Mesenchymal stem cell (in vitro differentiated cells and primary cell): ENCODE measurements around the gene ALDH16A1.
A peak's percentile ranks its signal among the peaks of the same experiment; 100 is the strongest.

Experiments used
- DNase-seq: peaks from one replicate; pipeline ENCODE4 v3.0.0-alpha.2; 2013
- H2AFZ ChIP-seq: one replicate; pipeline ENCODE4 v1.6.1; 2013; ENCODE audit warnings: low read depth, mild to moderate bottlenecking, control low read depth, inconsistent platforms, low read length, moderate library complexity
- H2AK5ac ChIP-seq: 2 replicates; pipeline ENCODE4 v1.6.1; 2013; ENCODE audit warnings: low read length, moderate library complexity, mild to moderate bottlenecking, inconsistent platforms; ENCODE audit not compliant: severe bottlenecking
- H2BK120ac ChIP-seq: one replicate; pipeline ENCODE4 v1.6.1; 2013; ENCODE audit warnings: low read depth, mild to moderate bottlenecking, inconsistent platforms, low read length, moderate library complexity
- H2BK12ac ChIP-seq, 2 experiments: one replicate each; pipeline ENCODE4 v1.6.1; 2013; ENCODE audit warnings: inconsistent platforms in 2 of 2, low read length in 2 of 2, mild to moderate bottlenecking in 2 of 2, moderate library complexity in 2 of 2, control low read depth in 1 of 2
- H2BK15ac ChIP-seq: one replicate; pipeline ENCODE4 v1.6.1; 2013; ENCODE audit warnings: mild to moderate bottlenecking, low read depth, inconsistent platforms; ENCODE audit not compliant: poor library complexity, severe bottlenecking
- H2BK5ac ChIP-seq: 2 replicates; pipeline ENCODE4 v1.6.1; 2013; ENCODE audit warnings: low read depth, mild to moderate bottlenecking, low read length, control low read depth, inconsistent platforms; ENCODE audit not compliant: poor library complexity, severe bottlenecking
- H3K14ac ChIP-seq, 2 experiments: one replicate each; pipeline ENCODE4 v1.6.1; 2013; ENCODE audit warnings: inconsistent platforms in 2 of 2, low read length in 2 of 2, control low read depth in 1 of 2, mild to moderate bottlenecking in 1 of 2, moderate library complexity in 1 of 2
- H3K18ac ChIP-seq, 2 experiments: one replicate each; pipeline ENCODE4 v1.6.1; 2013; ENCODE audit warnings: inconsistent platforms in 2 of 2, low read length in 2 of 2, control low read depth in 1 of 2, low read depth in 1 of 2, mild to moderate bottlenecking in 1 of 2
- H3K23ac ChIP-seq, 2 experiments: one replicate each; pipeline ENCODE4 v1.6.1; 2013; ENCODE audit warnings: inconsistent platforms in 2 of 2, low read length in 2 of 2, mild to moderate bottlenecking in 2 of 2, moderate library complexity in 2 of 2, control low read depth in 1 of 2
- H3K27ac ChIP-seq: 2 replicates; pipeline ENCODE4 v1.5.1; 2013; ENCODE audit warnings: mild to moderate bottlenecking, moderate library complexity, low read length, control low read depth, inconsistent platforms; ENCODE audit not compliant: poor library complexity, severe bottlenecking
- H3K27me3 ChIP-seq, 2 experiments: 2 replicates each; pipeline versions ENCODE4 v1.6.1 to v1.7.0; 2013; ENCODE audit warnings: low read length in 2 of 2, mild to moderate bottlenecking in 2 of 2, moderate library complexity in 2 of 2, control low read depth in 1 of 2, inconsistent platforms in 1 of 2; ENCODE audit not compliant: control insufficient read depth in 1 of 2, insufficient read depth in 1 of 2
- H3K36me3 ChIP-seq, 2 experiments: 2 replicates each; pipeline versions ENCODE4 v1.6.1 to v1.7.0; 2013; ENCODE audit warnings: low read length in 2 of 2, control low read depth in 1 of 2, inconsistent platforms in 1 of 2, low read depth in 1 of 2, mild to moderate bottlenecking in 1 of 2; ENCODE audit not compliant: insufficient read depth in 2 of 2, control insufficient read depth in 1 of 2
- H3K4ac ChIP-seq, 2 experiments: one replicate each; pipeline ENCODE4 v1.6.1; 2013; ENCODE audit warnings: inconsistent platforms in 2 of 2, low read length in 2 of 2, mild to moderate bottlenecking in 2 of 2, moderate library complexity in 2 of 2, control low read depth in 1 of 2, low read depth in 1 of 2
- H3K4me1 ChIP-seq: 2 replicates; pipeline ENCODE4 v1.6.1; 2013; ENCODE audit warnings: low read depth, low read length, control low read depth; ENCODE audit not compliant: control insufficient read depth, insufficient read depth
- H3K4me2 ChIP-seq: 2 replicates; pipeline ENCODE4 v1.6.1; 2013; ENCODE audit warnings: low read length, mild to moderate bottlenecking, inconsistent platforms; ENCODE audit not compliant: poor library complexity, severe bottlenecking
- H3K4me3 ChIP-seq, 2 experiments: 2 replicates each; pipeline versions ENCODE4 v1.5.1 to v1.7.0; 2013; ENCODE audit warnings: low read length in 2 of 2, mild to moderate bottlenecking in 2 of 2, control low read depth in 1 of 2, low read depth in 1 of 2; ENCODE audit not compliant: insufficient read depth in 1 of 2
- H3K79me1 ChIP-seq: replicated peaks from 2 replicates; pipeline ENCODE4 v1.6.1; 2013; ENCODE audit warnings: mild to moderate bottlenecking, control low read depth, low read length, inconsistent platforms; ENCODE audit not compliant: poor library complexity, severe bottlenecking
- H3K9ac ChIP-seq: 2 replicates; pipeline ENCODE4 v1.7.0; 2013; ENCODE audit warnings: mild to moderate bottlenecking, low read length, moderate library complexity
- H3K9me3 ChIP-seq: 2 replicates; pipeline ENCODE4 v1.7.0; 2013; ENCODE audit warnings: mild to moderate bottlenecking, low read length; ENCODE audit not compliant: control insufficient read depth
- H4K8ac ChIP-seq: one replicate; pipeline ENCODE4 v1.6.1; 2013; ENCODE audit warnings: inconsistent platforms, mild to moderate bottlenecking, low read length, moderate library complexity
- H4K91ac ChIP-seq: one replicate; pipeline ENCODE4 v1.6.1; 2013; ENCODE audit warnings: mild to moderate bottlenecking, low read length, inconsistent platforms
- WGBS: methylation state at CpG from one replicate; pipeline ENCODE4 v1.1.7; 2013; ENCODE audit warnings: mixed read lengths; 5-methylcytosine and 5-hydroxymethylcytosine counted together

The ALDH16A1 gene

GRCh38 chr19:49453757-49454240 is 774 bp downstream of the ALDH16A1 start:
- no peak overlapping the region for H3K14ac ChIP-seq
- H3K4me1 ChIP-seq, result peaks cover 9% of the 10 kb centered on the region
- H3K27ac ChIP-seq, result peak overlapping the region; percentile 95
- H2AK5ac ChIP-seq, result peak overlapping the region; percentile 54
- H2BK15ac ChIP-seq, result no peak overlapping the region
- peak overlapping the region; percentile 95 for H4K8ac ChIP-seq
- H3K27me3 ChIP-seq, result no peaks in the 10 kb centered on the region
- WGBS, result 60% methylated on average over 7 of the region's 10 CpGs
- no peaks in the 10 kb centered on the region for H3K9me3 ChIP-seq
- H4K91ac ChIP-seq, result no peak overlapping the region
- H2BK12ac ChIP-seq, result no peak overlapping the region
- DNase-seq, result no peak
- peak overlapping the region; percentile 98 for H3K9ac ChIP-seq
- H3K4me3 ChIP-seq, result peak overlapping the region; percentile 58 to 90
- H3K36me3 ChIP-seq, result peaks cover 6 to 13% of the 10 kb centered on the region in 2 experiments
- peak overlapping the region; percentile 67 for H3K4me2 ChIP-seq
- peak overlapping the region; percentile 85 to 90 for H3K4ac ChIP-seq
- H2BK5ac ChIP-seq, result peak overlapping the region; percentile 74
- no peak overlapping the region for H2AFZ ChIP-seq
- no peak overlapping the region for H3K23ac ChIP-seq
- H3K18ac ChIP-seq, result peak overlapping the region in 1 of 2 experiments; percentile 76
- no peak overlapping the region for H2BK120ac ChIP-seq
- peaks cover 32% of the 10 kb centered on the region for H3K79me1 ChIP-seq

- Histone ChIP-seq H2BK120ac (no peak overlapping the region), H3K4me3 (no peak overlapping the region), H3K4me2 (no peak overlapping the region), H3K27ac (no peak overlapping the region), H3K14ac (no peak overlapping the region), H3K4ac (no peak overlapping the region), H3K18ac (no peak overlapping the region), H4K91ac (no peak overlapping the region), H3K27me3 (no peaks in the 10 kb centered on the region), H4K8ac (no peak overlapping the region), H3K79me1 (peaks cover 24% of the 10 kb centered on the region), H3K23ac (no peak overlapping the region), H2BK5ac (no peak overlapping the region), H3K9ac (peak overlapping the region; percentile 79), H3K4me1 (peaks cover 6% of the 10 kb centered on the region), H2AK5ac (no peak overlapping the region), H3K36me3 (peaks cover 3 to 11% of the 10 kb centered on the region in 2 experiments), H2BK15ac (no peak overlapping the region), H3K9me3 (no peaks in the 10 kb centered on the region), H2BK12ac (no peak overlapping the region), H2AFZ (no peak overlapping the region)
- DNase-seq, result no peak
- WGBS, result 96% methylated on average over 5 of the region's 5 CpGs
These were observed 2.7 kb downstream of the ALDH16A1 start for GRCh38 chr19:49455773-49456172.

GRCh38 chr19:49456326-49456725 is 3.3 kb downstream of the ALDH16A1 start:
- H2BK12ac ChIP-seq, result no peak overlapping the region
- no peaks in the 10 kb centered on the region for H3K9me3 ChIP-seq
- no peak overlapping the region for H2AFZ ChIP-seq
- peaks cover 3 to 12% of the 10 kb centered on the region in 2 experiments for H3K36me3 ChIP-seq
- H3K18ac ChIP-seq, result no peak overlapping the region
- no peak overlapping the region for H2BK120ac ChIP-seq
- H3K4ac ChIP-seq, result no peak overlapping the region
- 96% methylated on average over 5 of the region's 5 CpGs for WGBS
- H3K9ac ChIP-seq, result peak overlapping the region; percentile 79
- no peak for DNase-seq
- no peak overlapping the region for H4K91ac ChIP-seq
- H3K27ac ChIP-seq, result no peak overlapping the region
- no peak overlapping the region for H3K23ac ChIP-seq
- H2BK5ac ChIP-seq, result no peak overlapping the region
- H2AK5ac ChIP-seq, result no peak overlapping the region
- H2BK15ac ChIP-seq, result no peak overlapping the region
- H3K4me2 ChIP-seq, result no peak overlapping the region
- H3K4me1 ChIP-seq, result peaks cover 6% of the 10 kb centered on the region
- no peak overlapping the region for H3K14ac ChIP-seq
- no peak overlapping the region for H3K4me3 ChIP-seq
- H4K8ac ChIP-seq, result no peak overlapping the region
- H3K27me3 ChIP-seq, result no peaks in the 10 kb centered on the region
- peaks cover 24% of the 10 kb centered on the region for H3K79me1 ChIP-seq

- H3K18ac ChIP-seq, result no peak overlapping the region
- H2BK12ac ChIP-seq, result no peak overlapping the region
- no peak overlapping the region for H4K91ac ChIP-seq
- no peak overlapping the region for H3K27ac ChIP-seq
- no peak overlapping the region for H2AK5ac ChIP-seq
- no peak overlapping the region for H3K4me2 ChIP-seq
- 98% methylated on average over 5 of the region's 5 CpGs for WGBS
- no peak for DNase-seq
- no peak overlapping the region for H3K4me3 ChIP-seq
- H3K4ac ChIP-seq, result no peak overlapping the region
- peaks cover 6% of the 10 kb centered on the region for H3K4me1 ChIP-seq
- no peak overlapping the region for H4K8ac ChIP-seq
- no peak overlapping the region for H3K14ac ChIP-seq
- H3K27me3 ChIP-seq, result no peaks in the 10 kb centered on the region
- no peak overlapping the region for H2BK120ac ChIP-seq
- no peak overlapping the region for H2BK15ac ChIP-seq
- H3K79me1 ChIP-seq, result peaks cover 24% of the 10 kb centered on the region
- no peak overlapping the region for H2BK5ac ChIP-seq
- peak overlapping the region; percentile 76 for H3K9ac ChIP-seq
- no peak overlapping the region for H2AFZ ChIP-seq
- H3K9me3 ChIP-seq, result no peaks in the 10 kb centered on the region
- H3K36me3 ChIP-seq, result peaks cover 3 to 22% of the 10 kb centered on the region in 2 experiments
- no peak overlapping the region for H3K23ac ChIP-seq
These were observed 5.5 kb downstream of the ALDH16A1 start for GRCh38 chr19:49458567-49458903.
